Hypothalamus (tissue), 51 donors: Measurements from ENCODE around the gene MLPH.

Source experiments
- DNase-seq, 51 donors: peaks; one replicate each; lab custom pipeline; 2025; lab: John Stamatoyannopoulos, UW

MLPH gene

GRCh38 chr2:237486819-237487448 is at the start of gene MLPH:
Gene MLPH (plus strand): TSS chr2:237487251. CDS start chr2:237493427, 6,176 bp downstream.
- no peak for DNase-seq

- no peak for DNase-seq
Observed at GRCh38 chr2:237437566-237437965, 49.5 kb upstream of the MLPH start.

DNA sequence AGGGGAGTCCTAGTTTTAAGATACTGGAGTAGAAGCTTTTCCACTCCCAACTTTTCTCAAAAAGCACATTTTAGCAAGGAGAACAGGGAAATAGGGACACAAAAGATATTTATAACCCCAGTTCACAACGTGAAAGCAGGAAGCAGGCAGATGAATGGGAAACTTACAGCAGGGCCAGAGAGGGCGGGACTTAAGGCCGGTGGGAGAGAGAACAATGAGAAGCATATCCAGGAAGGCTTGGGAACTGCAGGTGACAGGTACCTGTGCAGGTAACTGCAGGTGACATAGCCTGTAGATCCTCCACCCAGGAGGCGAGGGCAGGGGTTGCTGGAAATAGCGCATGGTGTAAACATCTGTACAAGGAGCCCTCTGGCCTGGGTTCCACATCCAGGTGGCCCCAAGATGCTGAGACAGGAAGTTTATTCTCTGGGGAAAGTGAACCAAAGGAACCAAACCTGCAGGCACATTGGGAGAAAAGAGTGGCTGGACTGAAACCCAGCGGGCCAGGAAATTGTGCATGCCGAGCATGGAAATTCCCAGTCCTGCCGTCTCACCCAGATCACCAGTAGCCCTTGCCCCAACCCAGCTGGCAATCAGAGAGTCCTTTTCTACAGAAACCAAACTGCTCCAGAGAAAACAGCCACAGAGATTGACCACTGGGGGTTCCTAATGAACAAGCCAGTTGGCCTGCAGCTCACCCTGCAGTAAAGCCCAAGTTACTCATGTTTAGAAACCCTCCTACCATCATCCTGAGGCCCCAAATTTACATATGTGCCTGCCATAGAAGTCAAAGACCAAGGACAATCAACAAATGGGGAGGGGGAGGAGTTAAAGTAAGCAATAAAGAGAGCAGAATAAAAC is 48.7 kb upstream of the MLPH start:
- no peak for DNase-seq

DNA sequence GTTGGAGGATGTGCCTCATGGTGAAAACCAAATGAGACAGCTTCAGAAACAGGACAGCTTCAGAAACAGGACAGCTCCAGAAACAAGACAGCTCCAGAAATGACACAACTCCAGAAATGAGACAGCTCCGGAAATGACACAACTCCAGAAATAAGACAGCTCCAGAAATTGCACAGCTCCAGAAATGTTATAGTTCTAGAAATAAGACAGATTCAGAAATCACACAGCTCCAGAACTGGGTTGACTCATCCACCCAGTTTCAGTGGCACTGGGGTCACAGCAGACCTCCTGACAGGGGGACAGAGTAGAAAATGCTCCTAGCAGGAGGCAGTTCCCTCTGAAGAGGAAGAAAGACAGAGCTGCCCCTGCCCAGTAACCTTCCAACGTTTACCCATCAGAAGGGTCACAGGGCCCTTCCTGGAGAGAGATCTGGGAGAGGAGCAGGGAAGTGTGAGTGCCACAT is 46.2 kb upstream of the MLPH start:
- DNase-seq, result no peak

DNA sequence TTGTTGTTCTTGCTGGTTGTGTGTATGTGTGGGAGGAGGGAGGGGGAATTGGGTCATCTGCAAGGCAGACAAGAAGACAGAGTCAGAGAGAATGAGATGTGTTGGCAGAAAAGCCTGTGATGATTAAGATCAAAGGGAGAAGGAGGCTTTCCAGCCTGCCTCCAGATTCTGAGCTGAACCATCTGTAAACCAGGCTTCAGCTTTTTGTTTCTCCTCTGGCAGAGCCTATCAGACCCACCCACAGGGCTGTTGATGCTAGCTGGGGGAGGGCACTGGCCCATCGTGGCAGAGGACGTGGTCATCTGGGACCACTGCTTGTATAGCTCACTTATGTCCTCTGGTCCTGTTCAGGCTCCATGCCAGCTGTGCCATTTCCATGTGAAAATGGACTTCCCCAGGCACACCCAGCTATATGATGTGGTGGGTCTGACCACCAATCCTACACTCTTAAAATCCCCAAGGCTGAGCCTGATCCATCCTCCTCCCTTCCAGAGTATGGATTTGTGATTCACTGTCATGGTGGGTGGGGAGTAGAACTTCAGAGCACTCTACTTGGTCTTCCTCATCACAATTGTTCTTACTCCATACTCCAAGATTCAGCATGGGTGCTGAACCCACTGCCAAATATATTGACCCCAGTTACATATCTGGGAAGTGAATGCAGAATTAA is 45.3 kb upstream of the MLPH start:
- DNase-seq, result peak in 1 of 51 donors; percentile 52

DNA sequence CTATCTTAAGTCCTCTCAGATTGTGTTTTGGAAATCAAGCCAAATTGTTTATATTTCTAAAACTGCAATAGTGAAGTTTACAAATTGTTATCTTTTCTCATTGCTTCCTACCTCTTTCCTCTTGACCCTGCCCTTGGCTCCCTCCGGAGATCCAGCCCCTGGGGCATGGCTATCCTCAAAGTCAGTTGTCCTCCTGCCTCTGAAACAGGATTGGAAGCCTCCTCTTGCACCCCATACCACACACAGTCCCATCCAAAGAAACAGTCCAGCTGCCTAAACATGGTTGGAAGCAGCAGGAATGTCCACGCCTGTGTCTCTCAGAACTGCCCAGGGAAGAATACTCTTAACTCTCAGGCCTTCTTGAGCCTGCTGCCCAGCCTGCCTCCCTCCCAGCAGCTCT is 43.0 kb upstream of the MLPH start:
- no peak for DNase-seq

DNA sequence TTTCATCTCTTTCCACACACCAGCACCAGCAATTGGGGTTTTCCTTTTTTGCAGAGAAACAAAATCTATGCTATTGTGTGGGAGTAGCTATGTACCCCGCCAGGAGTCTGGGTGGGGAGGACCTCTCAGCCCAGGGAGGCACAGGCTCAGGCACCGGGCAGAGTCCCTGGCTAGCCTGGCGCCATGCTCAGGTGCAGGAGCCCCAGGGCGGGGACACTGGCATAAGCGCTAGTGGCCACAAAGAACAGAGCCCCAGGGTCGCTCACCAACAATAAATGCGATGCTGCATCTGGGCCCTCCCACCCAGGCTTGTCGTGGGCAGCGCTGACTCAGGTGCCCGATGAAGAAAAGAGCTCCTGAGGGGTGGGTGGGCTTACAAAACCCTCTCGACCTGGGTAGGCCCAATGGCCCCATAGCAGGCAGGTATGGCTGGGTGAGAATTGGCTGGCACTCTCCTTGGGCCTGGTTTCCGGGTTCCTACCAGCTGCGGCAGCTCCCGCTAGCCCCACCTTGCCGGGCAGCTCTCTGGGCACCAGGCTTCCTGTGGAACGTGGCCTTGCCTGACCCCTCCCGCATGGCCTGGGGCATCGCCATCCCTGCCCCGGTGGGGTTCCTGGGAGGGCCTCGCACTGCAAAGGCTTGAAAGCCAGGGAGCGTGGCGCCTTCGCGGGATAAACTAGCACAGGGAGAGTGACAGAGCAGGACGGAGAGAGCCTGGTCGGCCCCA is 41.3 kb upstream of the MLPH start:
- DNase-seq, result no peak

GRCh38 chr2:237446338-237446665 is 40.7 kb upstream of the MLPH start:
- DNase-seq, result no peak

- DNase-seq, result no peak
Observed at GRCh38 chr2:237447496-237447895, 39.6 kb upstream of the MLPH start.

GRCh38 chr2:237448171-237448570 is 38.9 kb upstream of the MLPH start:
- no peak for DNase-seq

DNA sequence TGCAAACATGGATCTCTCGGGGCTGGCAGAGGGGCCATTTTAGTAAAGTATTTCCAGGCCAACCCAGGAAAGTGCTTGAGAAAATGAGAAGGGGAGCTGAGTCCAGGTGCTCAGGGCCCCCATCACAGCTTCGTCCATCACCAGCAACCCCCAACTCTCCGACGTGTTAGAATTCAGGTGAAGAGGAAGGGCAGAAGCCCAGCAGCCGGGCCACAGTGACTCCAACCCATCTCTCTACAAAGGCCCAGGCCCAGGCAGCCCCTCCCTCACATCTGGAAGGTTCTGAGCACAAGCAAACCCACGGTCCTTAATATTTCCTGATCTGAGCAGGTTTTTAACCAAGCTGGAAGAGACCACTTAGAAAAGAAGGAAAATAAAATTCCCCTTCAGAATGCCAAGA is 38.4 kb upstream of the MLPH start:
- DNase-seq, result no peak

- DNase-seq, result peak in 2 of 51 donors; percentile 13 to 20
Observed at GRCh38 chr2:237449193-237449881, 37.7 kb upstream of the MLPH start.

GRCh38 chr2:237450108-237450507 is 36.9 kb upstream of the MLPH start:
- DNase-seq, result no peak

GRCh38 chr2:237450583-237450982 is 36.5 kb upstream of the MLPH start:
- no peak for DNase-seq

- DNase-seq, result no peak
Observed at GRCh38 chr2:237451643-237452469, 35.2 kb upstream of the MLPH start.

- DNase-seq, result no peak
Observed at GRCh38 chr2:237452861-237453260, 34.2 kb upstream of the MLPH start.

DNA sequence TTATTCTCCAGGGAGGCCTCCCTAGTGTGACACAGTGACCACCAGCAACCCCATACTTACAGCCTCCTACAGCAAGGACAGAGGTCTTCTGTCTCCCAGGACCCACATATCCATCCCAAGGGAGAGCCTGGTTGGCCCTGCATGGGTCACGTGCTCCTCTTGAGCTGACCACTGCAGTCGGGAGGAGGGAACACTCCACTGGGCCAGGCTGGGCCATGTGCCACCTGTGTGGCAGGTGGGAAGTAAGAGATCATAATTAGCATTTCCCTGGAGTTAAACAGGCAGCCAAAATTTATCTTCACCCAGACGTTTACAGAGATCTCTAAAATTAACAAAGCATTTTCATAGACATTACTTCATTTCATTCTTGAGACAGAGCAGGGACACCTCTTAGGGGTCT is 33.4 kb upstream of the MLPH start:
- DNase-seq, result no peak

GRCh38 chr2:237455764-237456163 is 31.3 kb upstream of the MLPH start:
- no peak for DNase-seq

DNA sequence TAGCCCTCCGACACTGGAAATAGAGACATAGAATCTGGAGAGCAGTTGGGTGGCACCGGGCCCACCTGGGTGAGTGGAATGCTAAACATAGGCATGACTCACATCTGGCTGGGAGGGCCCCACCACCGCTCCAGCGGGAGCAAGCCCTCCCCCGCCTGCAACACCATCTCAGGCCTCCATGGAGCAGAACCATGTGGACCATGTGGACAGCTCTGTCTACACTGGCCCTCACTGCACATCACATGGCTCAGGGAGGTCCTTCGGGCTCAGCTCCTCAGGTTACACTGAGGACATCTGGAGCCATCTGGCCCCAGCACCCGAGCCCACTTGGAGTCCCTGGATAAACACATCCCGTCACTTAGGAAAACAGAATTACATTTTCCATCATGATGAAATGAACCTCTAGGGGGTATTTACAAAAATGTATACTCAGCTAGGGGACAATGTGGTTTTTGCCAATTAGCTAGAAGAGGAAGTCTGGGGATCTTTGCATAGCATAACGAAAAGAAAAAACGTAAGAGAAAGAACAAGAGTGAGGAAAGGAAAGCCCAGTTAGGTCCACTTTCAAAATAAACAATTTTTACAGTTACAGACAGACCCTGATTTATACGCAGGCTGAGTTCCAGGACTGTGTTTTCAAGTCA is 30.7 kb upstream of the MLPH start:
- no peak for DNase-seq
